ENCODE data around the gene TMEM25.
"Not testable (repeated sequence)": the region's sequence is repeated elsewhere in the genome, so short reads cannot be mapped to it uniquely, and the experiment has no call there.

The TMEM25 gene

GRCh38 chr11:118565051-118565450, 34.1 kb downstream of the TMEM25 start:
- peak overlapping the region in 5 of 11 experiments; percentile 23 to 44 (median 32); a peak in 6 of 22 replicates for H3K9ac ChIP-seq

GRCh38 chr11:118569670-118570069, 38.7 kb downstream of the TMEM25 start:
- peaks cover 13 to 22% (median 17%) of the 10 kb centered on the region in 11 experiments for H4K20me1 ChIP-seq
- no peak overlapping the region for H3K27ac ChIP-seq
- H3K9ac ChIP-seq, result no peak overlapping the region
- peaks cover 0 to 7% (median under 1%) of the 10 kb centered on the region in 11 experiments; a peak in 4 of 22 replicates for H3K36me3 ChIP-seq
- no peak overlapping the region for H3K4me3 ChIP-seq
- H3K4me2 ChIP-seq, result no peak overlapping the region
- H3K4me1 ChIP-seq, result peaks cover 21 to 34% (median 29%) of the 10 kb centered on the region in 10 experiments
- H3K27me3 ChIP-seq, result no peaks in the 10 kb centered on the region
- no peak for TF ChIP-seq Cebpa-rat (IDR thresholded peaks at IDR 0.05)
- H3K9me3 ChIP-seq (replicated peaks in 1 of 11), result no peaks in the 10 kb centered on the region

More at GRCh38 chr11:118565051-118565450, 34.1 kb downstream of the TMEM25 start:
- Histone ChIP-seq H3K27ac (no peak overlapping the region), H3K27me3 (no peaks in the 10 kb centered on the region), H3K9me3 (replicated peaks in 1 of 11) (no peaks in the 10 kb centered on the region), H3K4me2 (peak overlapping the region in 10 of 11 experiments; percentile 39 to 92 (median 72); a peak in 21 of 22 replicates), H3K36me3 (peaks cover 0 to 6% (median 0%) of the 10 kb centered on the region in 11 experiments; a peak in 2 of 22 replicates), H4K20me1 (no peaks in the 10 kb centered on the region), H3K4me1 (peaks cover 0 to 13% (median 6%) of the 10 kb centered on the region in 10 experiments; a peak in 14 of 20 replicates), H3K4me3 (no peak overlapping the region)
- no peak for TF ChIP-seq Cebpa-rat (IDR thresholded peaks at IDR 0.05)

GRCh38 chr11:118570787-118571186, 39.8 kb downstream of the TMEM25 start:
- peaks cover 0 to 11% (median 3%) of the 10 kb centered on the region in 11 experiments; a peak in 4 of 22 replicates for H3K36me3 ChIP-seq
- H3K27me3 ChIP-seq, result no peaks in the 10 kb centered on the region
- peak overlapping the region in 1 of 11 experiments; percentile 93; a peak in 5 of 22 replicates for H3K4me2 ChIP-seq
- no peak overlapping the region for H3K4me3 ChIP-seq
- TF ChIP-seq Cebpa-rat (IDR thresholded peaks at IDR 0.05), result no peak
- no peaks in the 10 kb centered on the region for H3K9me3 ChIP-seq (replicated peaks in 1 of 11)
- H4K20me1 ChIP-seq, result peaks cover 24 to 33% (median 28%) of the 10 kb centered on the region in 11 experiments
- no peak overlapping the region for H3K9ac ChIP-seq
- no peak overlapping the region for H3K27ac ChIP-seq
- H3K4me1 ChIP-seq, result peaks cover 24 to 33% (median 32%) of the 10 kb centered on the region in 10 experiments

- Histone ChIP-seq H3K9ac (peak overlapping the region; percentile 92 to 99 (median 97)), H3K4me1 (peaks cover 24 to 38% (median 31%) of the 10 kb centered on the region in 10 experiments), H3K36me3 (peaks cover 2 to 16% (median 6%) of the 10 kb centered on the region in 11 experiments; a peak in 21 of 22 replicates), H4K20me1 (peaks cover 33 to 42% (median 37%) of the 10 kb centered on the region in 11 experiments), H3K27ac (peak overlapping the region; percentile 92 to 98 (median 97); a peak in 21 of 22 replicates), H3K4me3 (peak overlapping the region; percentile 85 to 100 (median 96)), H3K4me2 (peak overlapping the region; percentile 73 to 98 (median 90))
- not testable (repeated sequence) for H3K27me3 ChIP-seq; H3K9me3 ChIP-seq (replicated peaks in 1 of 11)
These were observed 40.7 kb downstream of the TMEM25 start for GRCh38 chr11:118571701-118572060.

GRCh38 chr11:118572061-118572980, 41.3 kb downstream of the TMEM25 start, which contains the start of gene ARCN1:
TSS of gene ARCN1 (plus strand) at chr11:118572409. CDS start at chr11:118572548, 139 bp downstream.
- Histone ChIP-seq H3K4me1 (peaks cover 24 to 44% (median 31%) of the 10 kb centered on the region in 10 experiments), H3K4me3 (peak within 1 kb of the TSS; percentile 85 to 100 (median 96)), H3K4me2 (peak within 1 kb of the TSS; percentile 73 to 98 (median 90)), H4K20me1 (peaks cover 39 to 48% (median 43%) of the 10 kb centered on the region in 11 experiments), H3K9ac (peak within 1 kb of the TSS; percentile 92 to 99 (median 97)), H3K27ac (peak within 1 kb of the TSS; percentile 92 to 98 (median 97)), H3K27me3 (no peaks in the 10 kb centered on the region), H3K9me3 (replicated peaks in 1 of 11) (no peaks in the 10 kb centered on the region), H3K36me3 (peaks cover 9 to 23% (median 12%) of the 10 kb centered on the region in 11 experiments)
- no peak for TF ChIP-seq Cebpa-rat (IDR thresholded peaks at IDR 0.05)

- no peak for TF ChIP-seq Cebpa-rat (IDR thresholded peaks at IDR 0.05)
- H4K20me1 ChIP-seq, result peaks cover 47 to 56% (median 51%) of the 10 kb centered on the region in 11 experiments
- H3K4me3 ChIP-seq, result peak overlapping the region; percentile 85 to 100 (median 96)
- H3K9me3 ChIP-seq (replicated peaks in 1 of 11), result no peaks in the 10 kb centered on the region
- peak overlapping the region; percentile 73 to 98 (median 90) for H3K4me2 ChIP-seq
- H3K9ac ChIP-seq, result peak overlapping the region; percentile 92 to 99 (median 97)
- peaks cover 13 to 30% (median 15%) of the 10 kb centered on the region in 11 experiments for H3K36me3 ChIP-seq
- H3K27ac ChIP-seq, result peak overlapping the region; percentile 92 to 98 (median 97)
- H3K4me1 ChIP-seq, result peaks cover 24 to 50% (median 32%) of the 10 kb centered on the region in 10 experiments
- no peaks in the 10 kb centered on the region for H3K27me3 ChIP-seq
These were observed 42.1 kb downstream of the TMEM25 start for GRCh38 chr11:118572981-118573550.

- Histone ChIP-seq H3K27me3 (no peaks in the 10 kb centered on the region), H3K36me3 (peaks cover 13 to 39% (median 25%) of the 10 kb centered on the region in 11 experiments), H3K9ac (0 out of 22 replicates have a peak overlapping the region, but pooled peaks of 1 of the 11 experiments have one; percentile 15), H3K4me2 (peak overlapping the region; percentile 28 to 98 (median 90); a peak in 20 of 22 replicates), H3K27ac (no peak overlapping the region), H3K4me1 (peaks cover 24 to 50% (median 32%) of the 10 kb centered on the region in 10 experiments), H3K4me3 (peak overlapping the region in 1 of 10 experiments; percentile 21; a peak in 1 of 20 replicates), H4K20me1 (peaks cover 62 to 71% (median 66%) of the 10 kb centered on the region in 11 experiments), H3K9me3 (replicated peaks in 1 of 11) (no peaks in the 10 kb centered on the region)
- no peak for TF ChIP-seq Cebpa-rat (IDR thresholded peaks at IDR 0.05)
These were observed 43.6 kb downstream of the TMEM25 start for GRCh38 chr11:118574636-118575035.

- H3K27ac ChIP-seq; H3K4me3 ChIP-seq; H3K27me3 ChIP-seq; H3K4me2 ChIP-seq; H3K9ac ChIP-seq; H3K9me3 ChIP-seq (replicated peaks in 1 of 11): not testable (repeated sequence)
- peaks cover 17 to 42% (median 23%) of the 10 kb centered on the region in 10 experiments for H3K4me1 ChIP-seq
- H4K20me1 ChIP-seq, result peaks cover 92 to 100% (median 99%) of the 10 kb centered on the region in 11 experiments
- H3K36me3 ChIP-seq, result peaks cover 46 to 72% (median 56%) of the 10 kb centered on the region in 11 experiments
These were observed 47.0 kb downstream of the TMEM25 start for GRCh38 chr11:118577995-118578394.
